ENCODE results near the gene BCOR.
A peak's percentile ranks its signal among the peaks of the same experiment; 100 is the strongest.

Gene BCOR

GRCh38 chrX:40111868-40112267 is 14.1 kb upstream of the BCOR start:
- TF ChIP-seq BACH2 (CRISPR knock-in tag; IDR thresholded peaks at IDR 0.05; ENCODE audit: borderline replicate concordance) (no peak), ESRRG (CRISPR knock-in tag; IDR thresholded peaks at IDR 0.05) (no peak), ZNF70 (CRISPR knock-in tag; IDR thresholded peaks at IDR 0.05) (no peak), ZFP30 (CRISPR knock-in tag; IDR thresholded peaks at IDR 0.05) (no peak), GLIS3 (CRISPR knock-in tag; IDR thresholded peaks at IDR 0.05) (no peak), ZNF8 (CRISPR knock-in tag; IDR thresholded peaks at IDR 0.05) (no peak), TOX (CRISPR knock-in tag; IDR thresholded peaks at IDR 0.05; ENCODE audit: borderline replicate concordance) (no peak), ZFP3 (CRISPR knock-in tag; IDR thresholded peaks at IDR 0.05) (no peak), ARNTL (CRISPR knock-in tag; IDR thresholded peaks at IDR 0.05; ENCODE audit: borderline replicate concordance, low read depth) (no peak), PPARA (CRISPR knock-in tag; IDR thresholded peaks at IDR 0.05; ENCODE audit: borderline replicate concordance) (no peak), TCF4 (CRISPR knock-in tag; IDR thresholded peaks at IDR 0.05; ENCODE audit: borderline replicate concordance) (no peak), ISL1 (CRISPR knock-in tag; IDR thresholded peaks at IDR 0.05) (no peak), SNAI2 (CRISPR knock-in tag; IDR thresholded peaks at IDR 0.05) (no peak), ZNF565 (CRISPR knock-in tag; conservative IDR thresholded peaks at IDR 0.05; ENCODE audit: low read depth) (no peak)
- TF ChIP-seq, protein P1, sequence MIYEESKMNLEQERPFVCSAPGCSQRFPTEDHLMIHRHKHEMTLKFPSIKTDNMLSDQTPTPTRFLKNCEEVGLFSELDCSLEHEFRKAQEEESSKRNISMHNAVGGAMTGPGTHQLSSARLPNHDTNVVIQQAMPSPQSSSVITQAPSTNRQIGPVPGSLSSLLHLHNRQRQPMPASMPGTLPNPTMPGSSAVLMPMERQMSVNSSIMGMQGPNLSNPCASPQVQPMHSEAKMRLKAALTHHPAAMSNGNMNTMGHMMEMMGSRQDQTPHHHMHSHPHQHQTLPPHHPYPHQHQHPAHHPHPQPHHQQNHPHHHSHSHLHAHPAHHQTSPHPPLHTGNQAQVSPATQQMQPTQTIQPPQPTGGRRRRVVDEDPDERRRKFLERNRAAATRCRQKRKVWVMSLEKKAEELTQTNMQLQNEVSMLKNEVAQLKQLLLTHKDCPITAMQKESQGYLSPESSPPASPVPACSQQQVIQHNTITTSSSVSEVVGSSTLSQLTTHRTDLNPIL (CRISPR knock-in tag; IDR thresholded peaks at IDR 0.05; ENCODE audit: low read depth) = no peak
- TF ChIP-seq, protein P2, sequence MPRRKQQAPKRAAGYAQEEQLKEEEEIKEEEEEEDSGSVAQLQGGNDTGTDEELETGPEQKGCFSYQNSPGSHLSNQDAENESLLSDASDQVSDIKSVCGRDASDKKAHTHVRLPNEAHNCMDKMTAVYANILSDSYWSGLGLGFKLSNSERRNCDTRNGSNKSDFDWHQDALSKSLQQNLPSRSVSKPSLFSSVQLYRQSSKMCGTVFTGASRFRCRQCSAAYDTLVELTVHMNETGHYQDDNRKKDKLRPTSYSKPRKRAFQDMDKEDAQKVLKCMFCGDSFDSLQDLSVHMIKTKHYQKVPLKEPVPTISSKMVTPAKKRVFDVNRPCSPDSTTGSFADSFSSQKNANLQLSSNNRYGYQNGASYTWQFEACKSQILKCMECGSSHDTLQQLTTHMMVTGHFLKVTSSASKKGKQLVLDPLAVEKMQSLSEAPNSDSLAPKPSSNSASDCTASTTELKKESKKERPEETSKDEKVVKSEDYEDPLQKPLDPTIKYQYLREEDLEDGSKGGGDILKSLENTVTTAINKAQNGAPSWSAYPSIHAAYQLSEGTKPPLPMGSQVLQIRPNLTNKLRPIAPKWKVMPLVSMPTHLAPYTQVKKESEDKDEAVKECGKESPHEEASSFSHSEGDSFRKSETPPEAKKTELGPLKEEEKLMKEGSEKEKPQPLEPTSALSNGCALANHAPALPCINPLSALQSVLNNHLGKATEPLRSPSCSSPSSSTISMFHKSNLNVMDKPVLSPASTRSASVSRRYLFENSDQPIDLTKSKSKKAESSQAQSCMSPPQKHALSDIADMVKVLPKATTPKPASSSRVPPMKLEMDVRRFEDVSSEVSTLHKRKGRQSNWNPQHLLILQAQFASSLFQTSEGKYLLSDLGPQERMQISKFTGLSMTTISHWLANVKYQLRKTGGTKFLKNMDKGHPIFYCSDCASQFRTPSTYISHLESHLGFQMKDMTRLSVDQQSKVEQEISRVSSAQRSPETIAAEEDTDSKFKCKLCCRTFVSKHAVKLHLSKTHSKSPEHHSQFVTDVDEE (CRISPR knock-in tag; IDR thresholded peaks at IDR 0.05) = no peak
- TF ChIP-seq, protein P3, sequence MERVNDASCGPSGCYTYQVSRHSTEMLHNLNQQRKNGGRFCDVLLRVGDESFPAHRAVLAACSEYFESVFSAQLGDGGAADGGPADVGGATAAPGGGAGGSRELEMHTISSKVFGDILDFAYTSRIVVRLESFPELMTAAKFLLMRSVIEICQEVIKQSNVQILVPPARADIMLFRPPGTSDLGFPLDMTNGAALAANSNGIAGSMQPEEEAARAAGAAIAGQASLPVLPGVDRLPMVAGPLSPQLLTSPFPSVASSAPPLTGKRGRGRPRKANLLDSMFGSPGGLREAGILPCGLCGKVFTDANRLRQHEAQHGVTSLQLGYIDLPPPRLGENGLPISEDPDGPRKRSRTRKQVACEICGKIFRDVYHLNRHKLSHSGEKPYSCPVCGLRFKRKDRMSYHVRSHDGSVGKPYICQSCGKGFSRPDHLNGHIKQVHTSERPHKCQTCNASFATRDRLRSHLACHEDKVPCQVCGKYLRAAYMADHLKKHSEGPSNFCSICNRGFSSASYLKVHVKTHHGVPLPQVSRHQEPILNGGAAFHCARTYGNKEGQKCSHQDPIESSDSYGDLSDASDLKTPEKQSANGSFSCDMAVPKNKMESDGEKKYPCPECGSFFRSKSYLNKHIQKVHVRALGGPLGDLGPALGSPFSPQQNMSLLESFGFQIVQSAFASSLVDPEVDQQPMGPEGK (CRISPR knock-in tag; IDR thresholded peaks at IDR 0.05; ENCODE audit: borderline replicate concordance) = no peak
- TF ChIP-seq, protein P4, sequence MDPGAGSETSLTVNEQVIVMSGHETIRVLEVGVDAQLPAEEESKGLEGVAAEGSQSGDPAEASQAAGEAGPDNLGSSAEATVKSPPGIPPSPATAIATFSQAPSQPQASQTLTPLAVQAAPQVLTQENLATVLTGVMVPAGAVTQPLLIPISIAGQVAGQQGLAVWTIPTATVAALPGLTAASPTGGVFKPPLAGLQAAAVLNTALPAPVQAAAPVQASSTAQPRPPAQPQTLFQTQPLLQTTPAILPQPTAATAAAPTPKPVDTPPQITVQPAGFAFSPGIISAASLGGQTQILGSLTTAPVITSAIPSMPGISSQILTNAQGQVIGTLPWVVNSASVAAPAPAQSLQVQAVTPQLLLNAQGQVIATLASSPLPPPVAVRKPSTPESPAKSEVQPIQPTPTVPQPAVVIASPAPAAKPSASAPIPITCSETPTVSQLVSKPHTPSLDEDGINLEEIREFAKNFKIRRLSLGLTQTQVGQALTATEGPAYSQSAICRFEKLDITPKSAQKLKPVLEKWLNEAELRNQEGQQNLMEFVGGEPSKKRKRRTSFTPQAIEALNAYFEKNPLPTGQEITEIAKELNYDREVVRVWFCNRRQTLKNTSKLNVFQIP (CRISPR knock-in tag; IDR thresholded peaks at IDR 0.05; ENCODE audit: borderline replicate concordance, low read depth) = no peak
- ATAC-seq = no peak

- TF ChIP-seq ZFP3 (CRISPR knock-in tag; IDR thresholded peaks at IDR 0.05) (no peak), RARB (CRISPR knock-in tag; IDR thresholded peaks at IDR 0.05) (no peak), SNAI2 (CRISPR knock-in tag; IDR thresholded peaks at IDR 0.05) (no peak)
- TF ChIP-seq, protein P3 (CRISPR knock-in tag; IDR thresholded peaks at IDR 0.05; ENCODE audit: borderline replicate concordance) = peak; percentile 46; the same call in 1 of the 2 replicates
- no peak for ATAC-seq
These were observed 11.7 kb upstream of the BCOR start for GRCh38 chrX:40109288-40110008.

GRCh38 chrX:40108959-40109287 is 11.2 kb upstream of the BCOR start:
- peak; percentile 63 for ATAC-seq
- TF ChIP-seq GLIS3 (CRISPR knock-in tag; IDR thresholded peaks at IDR 0.05) (no peak), ISL1 (CRISPR knock-in tag; IDR thresholded peaks at IDR 0.05) (no peak), ARNTL (CRISPR knock-in tag; IDR thresholded peaks at IDR 0.05; ENCODE audit: borderline replicate concordance, low read depth) (no peak)
- TF ChIP-seq, protein P4 (CRISPR knock-in tag; IDR thresholded peaks at IDR 0.05; ENCODE audit: borderline replicate concordance, low read depth) = no peak
- TF ChIP-seq, protein P2 (CRISPR knock-in tag; IDR thresholded peaks at IDR 0.05) = no peak

All from SK-N-SH treated with all-trans-retinoic acid at 6 μM for 48 hours (cell line).